Effector CD4-positive, alpha-beta T cell (primary cell): ENCODE measurements around the gene GNAT2.
A peak's percentile ranks its signal among the peaks of the same experiment; 100 is the strongest.
"Not testable (repeated sequence)": the region's sequence is repeated elsewhere in the genome, so short reads cannot be mapped to it uniquely, and the experiment has no call there.

ENCODE experiments used
- DNase-seq: peaks from one replicate; pipeline ENCODE4 v3.0.0-alpha.2; 2020
- total RNA-seq: gene quantifications from one replicate; lab custom pipeline; 2026; lab: John Stamatoyannopoulos, UW

The GNAT2 gene
- total RNA-seq, result 1.1 reads per million

GRCh38 chr1:109619576-109620400 is at the start of gene GNAT2, which contains the start of gene AMPD2:
Gene GNAT2 (minus strand): TSS chr1:109619616. CDS start chr1:109612870, 6,746 bp downstream.
Gene AMPD2 (plus strand): TSS chr1:109619837. CDS start chr1:109621176, 1,339 bp downstream.
- peak; percentile 62 for DNase-seq

- DNase-seq, result no peak
These were observed 48.8 kb upstream of the GNAT2 start for GRCh38 chr1:109668123-109668775.

- peak; percentile 65 for DNase-seq
These were observed 48.2 kb upstream of the GNAT2 start, which contains the start of gene GSTM2 for GRCh38 chr1:109667452-109668122. Gene GSTM2 (plus strand): TSS chr1:109668057. CDS start chr1:109668116, 59 bp downstream.

GRCh38 chr1:109664671-109665070 is 45.3 kb upstream of the GNAT2 start:
- DNase-seq, result no peak

- DNase-seq, result no peak
These were observed 42.0 kb upstream of the GNAT2 start for GRCh38 chr1:109661391-109661790.

GRCh38 chr1:109660691-109661026 is 41.2 kb upstream of the GNAT2 start:
- not testable (repeated sequence) for DNase-seq

- DNase-seq, result no peak
These were observed 40.7 kb upstream of the GNAT2 start for GRCh38 chr1:109659997-109660690.

- no peak for DNase-seq
These were observed 39.7 kb upstream of the GNAT2 start for GRCh38 chr1:109659145-109659544.

- no peak for DNase-seq
These were observed 39.2 kb upstream of the GNAT2 start for GRCh38 chr1:109658533-109659042.

- no peak for DNase-seq
These were observed 38.6 kb upstream of the GNAT2 start for GRCh38 chr1:109657970-109658369.

GRCh38 chr1:109657395-109657794 is 38.0 kb upstream of the GNAT2 start:
- no peak for DNase-seq

GRCh38 chr1:109655615-109656519 is 36.5 kb upstream of the GNAT2 start, which contains the start of gene GSTM4:
Gene GSTM4 (plus strand): TSS chr1:109656099. CDS start chr1:109656390, 291 bp downstream.
- peak; percentile 42 for DNase-seq

GRCh38 chr1:109654519-109654918 is 35.1 kb upstream of the GNAT2 start:
- no peak for DNase-seq

- no peak for DNase-seq
These were observed 33.9 kb upstream of the GNAT2 start for GRCh38 chr1:109653306-109653705.

- DNase-seq, result no peak
These were observed 33.0 kb upstream of the GNAT2 start for GRCh38 chr1:109652402-109652801.

- DNase-seq, result no peak
These were observed 31.2 kb upstream of the GNAT2 start for GRCh38 chr1:109650609-109651008.

GRCh38 chr1:109649491-109649914 is 30.1 kb upstream of the GNAT2 start:
- DNase-seq, result no peak

GRCh38 chr1:109644670-109645069 is 25.3 kb upstream of the GNAT2 start:
- DNase-seq, result no peak

- DNase-seq, result peak; percentile 83
These were observed 24.2 kb upstream of the GNAT2 start for GRCh38 chr1:109643385-109644230.

GRCh38 chr1:109642626-109643025 is 23.2 kb upstream of the GNAT2 start:
- DNase-seq, result no peak
